B cell (primary cell): ENCODE data around the gene RGPD5.
"Not testable (repeated sequence)": the region's sequence is repeated elsewhere in the genome, so short reads cannot be mapped to it uniquely, and the experiment has no call there.

ENCODE experiments used
- CTCF ChIP-seq: fragments of 200-600 bp; IDR thresholded peaks from one replicate; pipeline ENCODE4 v1.8.0; 2022; ENCODE audit warnings: antibody characterized with exemption, mild to moderate bottlenecking
- EZH2 ChIP-seq: IDR thresholded peaks from 2 replicates; pipeline ENCODE4 v1.6.1; 2012; ENCODE audit warnings: borderline replicate concordance, low read depth, mild to moderate bottlenecking, moderate library complexity, low read length; ENCODE audit not compliant: insufficient read depth, poor library complexity, severe bottlenecking

GRCh38 chr2:109894141-109894540, 100.0 kb downstream of the RGPD5 start:
- not testable (repeated sequence) for TF ChIP-seq CTCF, EZH2
